Mucosa of descending colon (tissue), 3 donors: ENCODE measurements around the gene COL4A4. TPM values are rescaled to one million over a fixed set of nuclear protein-coding genes. Genes with fewer than 3 reads are reported as not detected.

Source experiments
- ATAC-seq: fragments of 200-7000 bp; cut with Tn5 transposase; one replicate; pipeline ENCODE4 v1.9.1; 2020; ENCODE audit warnings: mild to moderate bottlenecking, moderate library complexity
- DNase-seq, 3 donors: peaks; one replicate each; pipeline ENCODE4 v3.0.0-alpha.2; 2020
- H3K36me3 ChIP-seq: fragments of 200-600 bp; one replicate; pipeline ENCODE4 v1.8.0; 2021; ENCODE audit warnings: low read depth, mild to moderate bottlenecking
- H3K4me1 ChIP-seq: fragments of 200-600 bp; one replicate; pipeline ENCODE4 v1.8.0; 2021; ENCODE audit warnings: low read depth, mild to moderate bottlenecking
- H3K4me3 ChIP-seq: fragments of 200-600 bp; one replicate; pipeline ENCODE4 v1.8.0; 2021; ENCODE audit warnings: mild to moderate bottlenecking
- H3K9me3 ChIP-seq: fragments of 200-600 bp; one replicate; pipeline ENCODE4 v1.8.0; 2021; ENCODE audit warnings: mild to moderate bottlenecking
- CTCF ChIP-seq: fragments of 200-600 bp; IDR thresholded peaks from one replicate; pipeline ENCODE4 v1.8.0; 2022; ENCODE audit warnings: antibody characterized with exemption, mild to moderate bottlenecking
- intact Hi-C, 2 donors: fragments of 100-400 bp; cut with DNase I in 1 of 2; cut with micrococcal nuclease in 1 of 2; formaldehyde crosslinking; loops; one replicate each; pipeline versions ENCODE4 v1.11.0 to v1.11.1; 2022; cut with DNase I, micrococcal nuclease
- total RNA-seq, 3 donors: library from RNA; stranded (reverse); fragmentation: NEBNext Ultra II Directional in 2 of 3; extraction: Animal tissue kit (Norgen Biotek cat#: 25700) in 2 of 3; gene quantifications; one replicate each; pipeline versions ENCODE4 v1.2.1 to v1.2.4, GENCODE V29; 2021 to 2023
- donor health status: DM: no; HTN: no; CAD: no; lungs with moderate emphysema.
- donor health status: DM: no; HTN: no; CAD: no.
- donor health status: DM: no; HTN: yes; CAD: no.

COL4A4 gene
- total RNA-seq, 3 donors from 2014 or later = 0.44 to 1.2 (median 1.1) TPM

- no peaks in the 10 kb centered on the region for H3K4me1 ChIP-seq
- intact Hi-C loops = no loop called here
- no peaks in the 10 kb centered on the region for H3K9me3 ChIP-seq
- no peak overlapping the region for H3K4me3 ChIP-seq
- TF ChIP-seq CTCF = no peak
- ATAC-seq (no peak), DNase-seq (no peak)
- H3K36me3 ChIP-seq = no peaks in the 10 kb centered on the region
Observed at GRCh38 chr2:227141301-227141700, 22.7 kb downstream of the COL4A4 start.

- Histone ChIP-seq H3K4me1 (no peaks in the 10 kb centered on the region), H3K4me3 (no peak overlapping the region), H3K36me3 (no peaks in the 10 kb centered on the region), H3K9me3 (no peaks in the 10 kb centered on the region)
- TF ChIP-seq CTCF = no peak
- intact Hi-C loops = loop anchor here in 1 of 2 donors (5.0 kb wide), 1 partner anchor 103 kb away; no protein-coding TSS in a partner anchor
- no peak for ATAC-seq
- no peak for DNase-seq
Observed at GRCh38 chr2:227134591-227134990, 29.4 kb downstream of the COL4A4 start.

DNA sequence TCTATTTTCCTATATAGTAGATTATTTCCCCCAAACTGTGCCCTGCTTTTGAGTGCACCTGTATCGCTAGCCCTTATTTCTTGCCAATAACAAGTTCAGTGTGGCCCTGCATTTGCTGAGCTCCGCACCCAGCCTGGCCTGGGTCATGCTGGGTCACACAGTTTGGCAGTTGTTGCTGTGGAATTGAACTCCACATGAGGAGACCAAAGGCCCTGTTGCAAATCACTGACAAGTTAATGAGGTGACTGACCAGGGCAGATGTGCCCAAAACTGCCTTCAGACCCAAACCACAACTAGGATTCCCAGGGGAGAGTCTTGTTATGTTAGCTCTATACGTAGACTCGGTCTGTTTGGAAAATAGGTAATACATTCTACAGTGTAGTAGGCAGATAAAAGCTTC is 31.0 kb downstream of the COL4A4 start:
- Histone ChIP-seq H3K36me3 (no peaks in the 10 kb centered on the region), H3K4me1 (no peaks in the 10 kb centered on the region), H3K4me3 (no peak overlapping the region), H3K9me3 (no peaks in the 10 kb centered on the region)
- intact Hi-C loops = loop anchor here in 1 of 2 donors (5.0 kb wide), 1 partner anchor 104 kb away; no protein-coding TSS in a partner anchor
- DNase-seq (no peak), ATAC-seq (no peak)
- TF ChIP-seq CTCF = no peak

- no peaks in the 10 kb centered on the region for H3K4me1 ChIP-seq
- H3K4me3 ChIP-seq = no peak overlapping the region
- intact Hi-C loops = loop anchor here (1.0 to 5.0 kb wide), 2 partner anchors 107 to 108 kb away; no protein-coding TSS in a partner anchor
- DNase-seq = no peak
- no peak for TF ChIP-seq CTCF
- H3K36me3 ChIP-seq = no peaks in the 10 kb centered on the region
- H3K9me3 ChIP-seq = no peaks in the 10 kb centered on the region
- no peak for ATAC-seq
Observed at GRCh38 chr2:227130636-227131035, 33.4 kb downstream of the COL4A4 start.

GRCh38 chr2:227127201-227127600 is 36.8 kb downstream of the COL4A4 start:
- Histone ChIP-seq H3K4me1 (no peaks in the 10 kb centered on the region), H3K9me3 (no peaks in the 10 kb centered on the region), H3K36me3 (no peaks in the 10 kb centered on the region), H3K4me3 (no peak overlapping the region)
- no peak for ATAC-seq
- no peak for DNase-seq
- no peak for TF ChIP-seq CTCF
- intact Hi-C loops = no loop called here

DNA sequence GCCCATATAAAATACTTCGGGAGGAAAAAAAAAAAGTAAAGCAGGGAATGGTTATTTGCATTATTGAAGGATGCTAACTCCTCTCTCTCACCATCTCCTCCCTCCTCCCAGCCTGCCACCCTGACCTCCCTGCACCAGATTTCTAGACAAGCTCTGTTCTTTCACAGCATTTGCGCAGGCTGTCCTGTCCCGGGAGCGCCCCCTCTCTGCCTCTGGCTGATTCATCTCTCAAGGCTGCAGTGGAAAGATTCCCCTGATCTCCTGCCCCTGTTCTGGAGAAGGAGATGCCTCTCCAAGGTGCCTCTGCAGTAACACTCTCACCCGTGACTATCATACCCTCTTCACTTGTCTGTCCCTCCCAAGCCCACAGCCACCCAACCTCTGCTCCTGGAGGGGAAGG is 38.5 kb downstream of the COL4A4 start:
- H3K36me3 ChIP-seq = no peaks in the 10 kb centered on the region
- no peaks in the 10 kb centered on the region for H3K4me1 ChIP-seq
- DNase-seq (no peak), ATAC-seq (no peak)
- no peak overlapping the region for H3K4me3 ChIP-seq
- intact Hi-C loops = no loop called here
- TF ChIP-seq CTCF = no peak
- no peaks in the 10 kb centered on the region for H3K9me3 ChIP-seq
